Esophagus muscularis mucosa (tissue), 4 donors: Measurements from ENCODE around the gene RADIL.

Experiments
- CTCF ChIP-seq, 3 experiments: fragments of 200-600 bp in 2 of 3; fragments of 450-650 bp in 1 of 3; sonication (generic) in 2 of 3; IDR thresholded peaks; one replicate each; pipeline ENCODE4 v1.5.1; 2017 to 2019; ENCODE audit warnings: antibody characterized with exemption in 3 of 3, mild to moderate bottlenecking in 2 of 3, moderate library complexity in 1 of 3
- EP300 ChIP-seq: sonication (generic); formaldehyde crosslinking; IDR thresholded peaks from one replicate; pipeline ENCODE4 v1.6.1; 2017; ENCODE audit warnings: antibody characterized with exemption
- POLR2A ChIP-seq: fragments of 450-650 bp; IDR thresholded peaks from one replicate; pipeline ENCODE4 v1.6.1; 2017; ENCODE audit warnings: antibody characterized with exemption, moderate library complexity, mild to moderate bottlenecking, low read depth
- POLR2AphosphoS5 ChIP-seq, 2 donors: sonication (generic); formaldehyde crosslinking; IDR thresholded peaks; one replicate each; pipeline ENCODE4 v1.6.1; 2017; ENCODE audit warnings: antibody characterized with exemption in 2 of 2

DNA sequence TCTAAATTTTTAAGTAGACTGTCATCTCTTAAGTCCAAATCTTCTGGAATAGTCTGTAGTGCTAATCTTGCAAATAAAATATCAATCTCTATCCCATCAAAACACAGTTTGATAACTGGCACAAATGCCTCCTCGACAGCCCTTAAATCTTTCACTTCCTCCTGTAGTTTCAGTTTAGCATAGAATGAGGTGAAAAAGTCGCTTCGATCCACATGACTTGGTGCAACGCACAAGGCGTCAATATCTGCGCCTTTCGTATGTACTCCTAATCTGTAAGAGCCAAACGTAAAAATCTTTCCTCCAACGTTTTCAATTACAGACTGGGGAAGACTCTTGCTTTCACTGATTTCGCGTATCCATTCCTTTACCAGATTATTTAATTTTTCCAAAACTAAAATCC is 22.3 kb downstream of the RADIL start:
- TF ChIP-seq CTCF (IDR thresholded peaks at IDR 0.05) (no peak), EP300 (no peak), POLR2A (no peak), POLR2AphosphoS5 (IDR thresholded peaks at IDR 0.05) (no peak)
